Left renal pelvis (tissue), 4 donors: ENCODE measurements around the gene FSTL4. TPM values are rescaled to one million over a fixed set of nuclear protein-coding genes. Genes with fewer than 3 reads are reported as not detected.
A peak's percentile ranks its signal among the peaks of the same experiment; 100 is the strongest.

Experiments
- DNase-seq, 4 donors: peaks; one replicate each; pipeline ENCODE4 v3.0.0-alpha.2; 2013; ENCODE audit warnings: low read depth in 4 of 4, low spot score in 3 of 4
- polyA plus RNA-seq, 4 donors: library from polyadenylated mRNA; unstranded; fragments of 120-200 nt; gene quantifications; one replicate each; pipeline ENCODE4 v1.2.1, GENCODE V29; 2013; ENCODE audit not compliant: insufficient read length in 4 of 4

FSTL4 gene
- polyA plus RNA-seq, 4 donors = 0.67 to 1.2 (median 0.79) TPM; not detected in 1

DNA sequence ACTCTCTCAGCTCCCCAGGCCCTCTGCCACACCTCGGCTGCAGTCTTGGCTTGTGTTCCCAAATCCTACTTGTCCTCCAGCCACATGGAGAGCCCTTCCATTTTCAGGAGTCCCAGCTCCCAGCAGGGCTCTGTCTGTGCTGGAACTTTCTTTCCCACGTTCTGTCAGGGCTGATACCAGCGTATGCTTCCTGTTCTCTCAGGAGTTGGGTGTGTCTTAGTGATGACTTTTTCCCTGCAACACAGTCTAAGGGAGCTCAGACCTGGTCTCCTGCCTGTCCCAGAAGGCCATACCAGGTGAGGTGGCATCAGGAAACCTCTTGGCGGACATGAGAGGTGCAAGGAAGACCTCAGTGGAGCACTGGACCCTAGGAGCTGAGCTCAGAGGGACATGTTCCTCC, 334.0 kb downstream of the FSTL4 start:
- no peak for DNase-seq

DNA sequence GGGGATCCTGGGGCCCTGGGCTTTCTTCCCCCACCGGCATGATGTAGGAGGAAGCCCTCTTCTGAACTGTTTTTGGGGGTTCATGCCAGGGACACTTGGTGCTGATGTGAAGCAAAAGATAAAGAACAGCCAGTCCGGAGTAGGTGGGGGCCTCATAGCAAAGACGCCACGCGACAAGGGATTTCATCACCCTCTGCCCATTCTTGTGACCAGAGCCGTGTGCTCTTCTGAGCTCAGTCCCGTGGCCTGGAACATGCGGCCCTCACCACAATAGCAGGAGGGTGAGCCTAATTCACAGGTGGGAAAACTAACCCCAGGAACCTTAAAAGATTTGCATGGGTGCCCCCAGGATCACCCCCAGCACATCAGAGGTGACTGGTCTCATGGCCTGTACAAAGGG, 334.6 kb downstream of the FSTL4 start:
- DNase-seq = no peak

DNA sequence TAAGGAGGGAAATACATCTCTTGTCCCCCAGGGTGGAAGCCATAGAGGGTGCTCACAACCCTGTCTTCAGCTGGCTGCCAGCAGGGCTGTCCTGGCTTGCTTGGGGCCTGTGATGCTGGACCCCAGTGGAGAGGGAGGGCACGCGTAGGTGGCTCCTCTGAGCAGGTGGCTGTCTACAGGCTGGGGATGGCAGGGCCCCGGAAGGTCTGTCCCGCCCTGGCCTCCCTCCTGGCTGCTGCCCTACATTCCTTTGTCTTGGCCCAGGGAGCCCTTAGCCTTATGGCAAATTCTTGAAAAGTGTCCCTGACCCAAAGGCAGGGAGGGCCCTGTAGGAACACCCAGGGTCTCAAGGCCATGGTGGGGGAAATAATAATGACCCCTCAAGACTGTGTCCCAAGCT, 336.2 kb downstream of the FSTL4 start:
- no peak for DNase-seq

DNA sequence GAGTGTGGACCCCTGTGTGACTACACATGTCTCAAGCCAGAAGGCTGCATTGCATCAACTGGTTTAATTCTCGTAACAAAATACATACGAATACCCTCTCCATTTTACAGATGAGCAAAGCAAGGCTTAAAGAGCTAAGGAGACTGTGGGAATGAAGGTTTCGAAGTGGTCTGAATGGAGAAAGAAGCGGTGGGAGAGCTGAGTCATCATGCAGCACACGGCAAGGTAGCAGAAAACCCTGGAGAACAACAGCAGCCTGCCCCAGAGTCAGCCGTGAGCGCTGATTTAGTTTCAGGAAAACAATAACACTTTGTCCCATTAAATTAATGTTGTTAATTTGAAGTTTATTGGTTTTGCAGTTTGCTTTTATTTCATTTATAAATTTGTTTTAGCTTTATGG, 336.7 kb downstream of the FSTL4 start:
- no peak for DNase-seq

DNA sequence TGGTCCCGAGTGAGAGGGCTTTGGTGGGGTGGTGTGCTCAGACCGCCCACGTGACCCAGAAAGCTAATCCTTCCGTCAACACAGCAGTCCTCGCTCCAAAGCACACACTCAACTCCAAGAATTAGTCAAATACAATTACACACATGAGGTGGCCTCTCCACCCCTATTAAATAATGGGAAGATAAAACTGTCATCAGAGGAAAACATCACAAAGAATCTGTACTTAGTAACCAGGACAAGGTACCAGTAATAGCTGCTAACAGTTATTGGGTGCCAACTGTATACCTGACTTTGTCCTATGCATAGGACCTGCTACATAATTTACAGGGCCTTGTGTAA, 337.8 kb downstream of the FSTL4 start:
- peak; percentile 31 to 70 (median 42) for DNase-seq

DNA sequence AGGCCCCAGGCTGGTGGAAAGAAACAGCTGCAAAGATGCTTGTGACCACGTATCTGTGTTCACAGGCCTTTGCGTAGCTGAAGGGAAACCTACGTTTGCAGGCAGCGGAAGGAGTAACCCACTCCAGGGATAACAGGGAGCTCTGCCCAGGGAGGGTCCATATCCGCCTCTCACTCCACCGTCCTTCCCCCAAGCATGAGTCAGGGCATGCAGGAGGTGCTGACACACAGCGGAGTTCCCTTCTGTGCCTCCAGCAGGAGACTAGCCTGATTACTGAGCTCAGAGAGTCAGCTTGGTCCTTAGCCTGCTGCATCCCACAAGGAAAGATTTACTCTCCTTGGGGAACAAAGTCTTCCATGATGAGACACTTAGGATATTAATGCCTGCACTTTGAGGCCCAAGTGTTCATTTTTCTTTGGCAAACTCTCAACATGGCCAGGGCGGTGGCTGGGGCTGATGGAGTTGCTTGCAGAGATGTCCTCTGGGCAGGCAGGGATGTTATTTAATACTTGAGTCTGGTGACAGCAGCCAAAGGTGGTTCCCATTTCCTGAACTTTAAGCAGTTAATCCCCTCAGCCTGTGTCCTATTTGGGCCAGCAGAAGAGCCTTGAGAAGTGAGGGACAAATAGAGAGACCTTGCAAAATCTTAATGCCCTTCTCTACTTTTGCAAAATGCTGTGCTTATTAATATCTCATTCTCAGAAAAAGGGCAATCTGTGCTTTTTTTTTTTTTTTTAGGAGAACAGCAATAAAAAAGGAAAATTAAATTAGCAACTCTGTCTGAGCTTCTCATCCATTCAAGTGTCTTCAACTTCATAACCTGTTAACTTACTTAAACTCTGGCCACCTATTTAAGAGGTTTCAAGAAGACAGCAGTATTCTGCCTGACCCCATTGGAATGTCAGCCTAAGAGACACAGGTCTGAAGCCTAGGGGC, 338.4 kb downstream of the FSTL4 start:
- no peak for DNase-seq

DNA sequence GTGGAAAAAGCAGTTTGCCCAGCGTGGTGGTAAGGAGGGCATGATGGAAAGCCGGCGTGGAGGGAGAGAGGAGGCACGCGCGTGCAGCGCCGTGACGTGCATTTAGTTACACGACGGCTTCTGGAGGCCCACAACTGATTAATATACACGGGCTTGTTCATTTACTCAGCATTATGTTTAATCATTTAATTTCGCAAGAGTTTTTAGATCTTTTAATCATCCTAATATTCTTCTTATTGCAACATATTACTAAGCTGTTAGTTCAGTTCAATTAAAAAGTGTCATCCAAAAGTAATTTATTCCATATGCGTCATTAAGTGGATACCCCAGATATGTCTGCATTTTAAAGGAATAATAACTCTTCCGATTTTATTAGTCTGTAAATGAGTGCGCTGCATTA, 340.0 kb downstream of the FSTL4 start:
- DNase-seq = no peak

DNA sequence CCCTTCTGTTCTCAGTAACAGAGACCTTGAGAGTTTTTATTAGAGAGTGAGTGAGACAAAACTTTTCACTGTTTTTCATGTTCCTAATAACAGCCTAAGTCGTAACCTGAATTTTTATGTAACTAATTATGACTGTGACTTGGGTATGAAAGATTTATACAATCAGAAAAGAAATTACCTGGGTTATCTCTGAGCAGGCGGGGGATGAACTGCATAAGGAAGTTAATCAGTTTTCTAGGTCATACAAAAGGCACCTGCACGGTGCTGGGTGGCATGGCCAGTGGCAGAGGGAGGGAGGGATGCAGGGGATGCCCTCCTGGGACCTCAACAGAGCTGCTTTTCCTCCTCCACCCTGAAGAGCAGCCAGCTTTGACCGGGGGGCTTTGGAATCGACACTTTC, 340.7 kb downstream of the FSTL4 start:
- no peak for DNase-seq

DNA sequence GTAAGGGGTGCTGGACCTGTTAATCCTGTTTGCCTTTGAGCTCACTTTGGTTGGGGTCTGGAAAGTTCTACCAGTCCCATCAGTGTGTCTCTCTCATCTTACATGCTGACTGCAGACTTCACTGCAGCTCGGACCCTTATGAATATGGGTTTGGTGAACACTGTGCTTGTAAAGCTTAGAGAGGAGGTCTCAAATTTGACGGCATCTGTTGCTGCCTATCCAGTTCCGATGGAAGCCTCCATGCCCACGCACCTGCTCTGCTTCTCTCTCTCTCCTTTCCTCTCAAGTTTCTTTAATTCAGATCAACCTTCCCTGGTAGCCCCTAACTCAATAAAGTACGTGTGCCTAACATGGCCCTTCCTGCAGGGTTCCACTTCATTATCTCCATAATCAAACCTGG, 342.6 kb downstream of the FSTL4 start:
- no peak for DNase-seq

DNA sequence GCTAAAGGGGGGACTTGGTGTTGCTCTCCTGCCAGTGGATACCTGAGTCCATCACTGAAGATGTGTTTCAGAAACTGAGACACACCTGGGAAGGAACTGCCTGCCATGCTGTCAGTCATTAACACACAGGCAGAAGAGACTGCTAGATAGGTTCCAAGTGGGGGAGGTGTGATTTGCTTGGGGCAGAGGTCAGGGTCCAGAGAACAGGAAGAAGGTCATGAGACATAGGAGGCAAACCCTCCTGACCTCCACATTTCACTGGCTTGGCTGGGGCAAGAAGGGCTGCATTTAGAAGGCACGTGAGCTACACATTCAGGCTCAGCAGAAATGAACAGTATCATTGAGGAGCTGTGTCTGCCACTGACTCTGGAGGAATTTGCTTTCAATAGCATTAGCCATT, 344.7 kb downstream of the FSTL4 start:
- no peak for DNase-seq

DNA sequence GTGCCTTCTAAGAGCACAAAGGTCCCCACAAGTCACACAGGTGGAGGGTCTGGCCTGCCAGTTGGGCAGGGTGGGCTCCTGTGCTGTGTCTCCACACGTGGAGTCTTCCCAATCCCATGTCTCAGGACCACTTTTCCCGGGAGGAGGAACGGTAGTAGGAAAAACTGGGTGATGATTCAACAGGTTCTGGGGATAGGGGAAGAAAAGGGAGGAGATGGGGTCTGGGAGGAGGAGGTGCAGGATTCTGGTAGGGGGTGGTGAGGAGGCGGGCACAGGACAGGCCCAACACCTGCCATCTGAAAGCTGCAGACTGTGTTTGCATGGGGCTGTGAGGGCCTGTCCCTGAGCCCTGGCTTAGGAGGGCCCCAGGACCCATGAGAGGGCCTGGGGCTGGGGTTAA, 345.4 kb downstream of the FSTL4 start:
- DNase-seq = no peak

DNA sequence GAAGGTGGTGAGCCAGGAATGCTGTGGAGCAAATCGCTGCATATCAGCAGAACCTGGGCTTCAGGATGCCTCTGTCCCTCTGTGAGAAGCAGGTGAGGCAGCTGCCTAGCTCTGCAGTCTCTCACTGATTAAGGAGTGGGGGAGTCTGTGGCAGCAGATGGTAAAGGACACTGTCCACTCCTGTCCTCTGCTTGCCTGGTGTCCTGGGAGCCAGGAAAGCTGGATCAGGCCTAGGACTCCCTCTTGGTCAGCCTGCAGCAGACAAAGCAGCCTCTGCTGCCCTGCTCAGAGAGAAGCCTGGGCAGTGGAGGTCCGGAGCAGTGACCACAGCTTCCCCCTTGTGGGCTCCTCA, 345.8 kb downstream of the FSTL4 start:
- DNase-seq = no peak

DNA sequence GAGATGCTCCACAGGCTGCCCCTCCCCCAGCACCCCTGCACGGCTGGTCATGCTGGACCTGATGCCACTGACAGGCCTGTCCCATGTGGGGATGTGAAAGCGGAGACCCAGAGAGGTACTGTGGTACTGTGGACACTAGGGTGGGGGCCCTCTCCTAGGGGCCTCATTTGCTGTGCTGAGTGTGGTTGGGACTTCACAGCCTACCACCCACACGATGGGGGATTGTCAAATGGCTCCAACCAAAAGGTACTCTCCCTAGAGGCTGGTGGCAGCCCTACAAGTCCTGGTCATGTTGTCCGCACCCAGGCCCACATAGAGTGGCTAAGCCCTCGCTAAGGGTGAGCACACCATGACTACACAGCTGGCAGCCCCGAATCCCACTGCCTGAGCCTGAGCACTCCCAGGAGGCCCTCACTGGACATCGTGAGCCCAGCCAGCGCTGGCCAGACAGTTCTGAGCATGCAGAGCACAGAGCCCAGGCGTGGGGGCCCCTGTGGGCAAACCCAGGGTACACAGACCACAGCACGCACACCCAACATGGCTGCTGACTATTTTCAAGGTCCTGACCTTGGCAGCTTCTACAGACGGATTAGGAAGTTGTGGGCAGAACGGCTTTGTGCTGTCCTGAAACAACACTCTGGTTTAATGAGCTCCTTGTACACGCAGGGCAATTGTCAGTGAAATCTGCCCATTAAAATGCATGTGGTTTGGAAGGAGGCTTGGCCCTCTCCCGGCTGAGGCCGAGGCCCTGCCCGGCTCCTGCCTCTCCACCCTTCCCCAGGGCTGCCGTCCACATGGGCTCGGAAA, 346.4 kb downstream of the FSTL4 start:
- no peak for DNase-seq

DNA sequence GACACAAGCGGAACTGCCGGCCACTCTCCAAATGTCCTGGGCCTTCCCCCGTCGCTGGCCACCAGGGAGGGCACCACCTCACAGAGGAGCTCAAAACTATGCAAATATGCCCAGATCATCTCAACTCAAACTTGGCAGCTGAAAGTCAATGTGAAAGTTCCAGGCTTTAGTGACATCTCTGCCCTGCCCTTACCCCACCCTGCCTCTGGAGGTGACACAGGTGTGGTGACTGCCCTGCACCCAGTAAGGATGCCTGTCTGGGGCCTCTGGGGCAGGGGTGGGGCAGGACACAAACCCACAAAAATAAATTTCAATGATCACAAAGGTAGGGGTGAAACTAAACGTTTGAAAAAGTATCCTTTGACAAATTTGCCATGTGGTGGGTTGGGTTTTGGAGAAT, 347.1 kb downstream of the FSTL4 start:
- DNase-seq = no peak

DNA sequence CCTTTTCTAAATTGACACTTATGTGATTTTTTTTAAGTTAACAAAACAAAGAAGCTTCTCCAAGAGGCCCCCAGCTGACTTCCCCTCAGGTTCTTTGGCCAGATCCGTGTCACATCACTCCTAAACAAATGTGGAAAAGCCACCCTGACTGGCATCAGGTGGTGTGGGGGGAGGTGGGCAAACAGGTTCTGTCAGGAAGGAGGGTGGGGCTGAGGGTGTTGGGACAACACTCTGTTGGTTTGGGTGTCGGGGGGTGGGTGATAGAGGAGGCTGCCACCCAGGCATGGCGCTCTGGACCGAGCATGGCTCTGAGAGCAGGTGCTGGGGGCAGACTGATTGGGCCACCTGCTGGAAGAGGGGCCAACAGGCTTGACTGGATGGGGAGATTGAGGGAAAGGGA, 349.7 kb downstream of the FSTL4 start:
- no peak for DNase-seq

DNA sequence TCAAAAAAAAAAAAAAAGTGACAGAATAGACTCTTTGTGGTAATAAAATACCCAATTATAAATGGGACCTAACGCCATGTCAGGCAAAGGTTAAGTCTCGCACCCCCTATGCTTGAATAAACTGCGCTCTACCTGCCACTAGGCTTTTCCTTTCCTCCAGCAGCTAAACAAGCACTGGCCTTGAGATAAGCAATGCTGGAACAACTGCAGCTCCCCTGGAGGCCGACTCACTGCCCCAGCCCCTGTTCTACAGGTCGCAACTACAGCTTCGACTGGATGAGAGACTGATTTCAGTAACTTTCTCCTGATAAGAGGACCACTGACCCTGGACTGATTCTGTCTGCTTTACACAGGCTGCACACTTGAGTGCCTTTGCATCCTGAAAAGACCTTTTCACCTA, 350.3 kb downstream of the FSTL4 start:
- DNase-seq = no peak

DNA sequence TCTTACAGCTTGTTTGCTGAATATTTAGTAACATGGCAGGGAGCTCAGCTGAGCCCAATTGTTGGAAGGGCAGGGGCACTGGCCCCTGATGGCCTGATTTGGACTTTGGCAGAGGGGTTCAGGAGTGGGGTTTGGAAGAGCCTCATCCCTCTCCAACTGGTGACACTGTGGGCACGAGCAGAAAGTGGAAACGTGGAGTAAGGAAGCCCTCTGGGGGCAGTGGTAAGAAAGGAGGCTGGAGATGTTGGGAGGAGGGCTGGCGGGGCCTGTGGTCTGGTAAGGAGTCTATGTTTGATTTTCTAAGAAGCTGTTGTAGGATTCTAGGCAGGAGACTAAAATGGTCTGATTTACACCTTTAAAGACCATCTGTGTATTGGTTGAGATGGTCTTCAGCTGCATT, 351.6 kb downstream of the FSTL4 start:
- no peak for DNase-seq

DNA sequence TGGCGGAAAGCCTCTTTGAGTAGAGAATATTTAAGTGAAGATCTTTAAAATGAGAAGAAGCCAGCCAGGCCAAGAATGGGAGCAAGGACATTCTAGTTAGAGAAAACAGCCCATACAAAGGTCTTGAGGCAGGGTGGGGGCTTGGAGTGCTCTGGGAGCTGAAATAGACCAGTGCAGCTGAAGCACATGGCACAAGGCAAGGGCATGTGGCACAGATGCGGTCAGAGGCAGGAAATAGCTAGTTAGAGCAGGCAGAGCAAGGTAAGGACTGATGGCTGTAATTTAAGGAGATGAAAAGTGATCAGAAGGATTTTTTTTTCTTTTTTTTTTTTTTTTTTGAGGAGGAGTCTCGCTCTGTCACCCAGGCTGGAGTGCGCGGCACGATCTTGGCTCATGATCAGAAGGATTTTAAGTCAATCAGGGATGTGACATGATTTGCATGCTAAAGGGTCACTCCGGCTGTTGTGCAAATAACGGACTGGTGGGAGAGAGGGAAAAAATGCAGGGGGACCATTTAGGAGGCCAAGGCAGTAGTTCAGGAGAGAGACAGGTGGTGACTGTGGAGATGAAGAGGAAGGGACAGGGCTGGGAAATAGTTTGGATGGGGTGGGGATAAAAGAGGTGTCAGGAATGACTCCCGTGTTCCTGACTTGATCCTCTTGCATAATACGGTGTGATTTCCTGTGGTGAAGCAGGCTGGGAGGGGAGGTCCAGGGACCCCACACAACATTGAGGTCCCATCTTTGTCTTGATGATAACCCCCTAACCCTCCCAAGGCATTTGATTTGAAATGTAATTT, 352.9 kb downstream of the FSTL4 start:
- DNase-seq = no peak

DNA sequence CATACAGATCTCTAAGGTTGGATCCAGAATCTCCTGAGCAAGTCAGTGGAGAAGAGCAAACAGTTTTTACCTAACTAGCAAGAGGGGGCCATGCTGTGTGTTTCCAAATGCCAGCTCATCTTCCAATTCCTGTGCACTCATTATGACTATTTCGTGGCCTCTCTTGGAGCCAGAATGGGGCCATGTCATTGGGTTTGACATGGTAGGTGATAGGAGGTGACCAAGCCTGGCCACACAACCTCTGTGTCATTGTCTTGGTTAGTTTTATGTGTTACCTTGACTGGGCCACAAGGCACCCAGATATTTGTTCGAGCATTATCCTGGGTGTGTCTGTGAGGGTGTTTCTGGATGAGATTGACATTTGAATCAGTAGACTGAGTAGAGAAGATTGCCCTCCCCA, 354.4 kb downstream of the FSTL4 start:
- no peak for DNase-seq

DNA sequence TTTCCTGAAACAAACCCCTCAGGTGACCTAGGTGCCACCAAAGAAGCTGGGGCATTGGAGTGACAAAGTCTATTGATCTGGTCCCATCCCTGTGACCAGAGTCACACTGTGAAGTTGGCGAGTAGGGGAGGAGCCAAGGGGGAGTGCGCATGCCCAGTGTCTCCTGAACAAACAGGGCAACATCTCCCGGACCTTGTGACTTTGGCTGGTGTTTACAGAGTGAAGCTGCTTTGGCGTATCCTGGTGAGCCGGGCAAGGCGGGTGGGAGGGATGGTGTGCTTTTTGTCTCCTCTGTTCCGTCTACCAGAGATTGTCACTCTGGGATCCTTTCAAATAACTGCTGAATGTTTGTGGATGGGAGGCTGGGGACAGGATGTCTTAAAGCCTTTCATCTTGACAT, 356.1 kb downstream of the FSTL4 start:
- DNase-seq = no peak

DNA sequence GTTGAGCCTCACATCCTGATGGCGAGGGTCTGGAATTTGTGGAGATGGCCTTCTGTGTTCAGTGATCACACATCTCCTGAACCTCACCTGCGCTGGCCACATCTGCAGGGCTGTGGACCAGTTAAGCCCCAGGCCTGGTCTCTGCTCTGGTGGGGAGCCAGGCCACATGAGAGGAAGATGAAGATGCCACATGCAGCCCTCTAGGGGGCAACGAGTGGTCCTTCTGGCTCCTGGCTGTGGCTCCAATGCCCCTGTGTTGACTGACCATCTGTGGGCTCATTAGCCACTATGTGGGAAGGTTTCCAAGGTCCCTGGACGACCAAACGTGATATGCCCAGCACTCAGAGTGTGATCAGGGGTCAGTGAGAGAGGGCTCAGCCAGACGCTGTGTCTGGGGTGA, 357.5 kb downstream of the FSTL4 start:
- DNase-seq = no peak
